HuH-7.5 (cell line): ENCODE results near the gene VPS35.

Experiments
- DNase-seq: peaks from one replicate; pipeline ENCODE4 v3.0.0; 2011; ENCODE audit warnings: low spot score

VPS35 gene

GRCh38 chr16:46688654-46689364 is at the start of gene VPS35:
Gene VPS35 (minus strand): TSS chr16:46689178. CDS start chr16:46689133, 45 bp downstream.
- DNase-seq, result peak; percentile 77

GRCh38 chr16:46737621-46738214 is 48.7 kb upstream of the VPS35 start:
- no peak for DNase-seq

DNA sequence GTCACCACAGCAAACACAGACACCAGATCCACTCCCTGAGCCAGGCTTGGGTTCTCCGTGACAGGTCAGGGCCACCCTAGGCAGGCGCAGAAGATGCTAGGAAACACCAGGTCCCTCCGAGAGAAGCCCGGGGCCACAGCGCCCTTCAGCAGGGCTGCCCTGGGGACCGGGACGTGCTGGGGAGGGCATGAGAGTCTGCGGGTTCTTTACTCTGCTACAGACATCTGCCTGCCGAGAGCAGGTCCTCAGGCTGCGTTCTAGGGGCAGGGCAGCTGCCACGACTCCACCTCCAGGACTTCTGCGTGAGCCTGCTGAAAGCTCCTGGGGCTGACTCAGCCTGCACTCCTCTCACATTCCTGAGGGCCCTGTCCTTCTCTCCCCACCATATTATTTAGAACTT is 47.7 kb upstream of the VPS35 start:
- DNase-seq, result no peak

DNA sequence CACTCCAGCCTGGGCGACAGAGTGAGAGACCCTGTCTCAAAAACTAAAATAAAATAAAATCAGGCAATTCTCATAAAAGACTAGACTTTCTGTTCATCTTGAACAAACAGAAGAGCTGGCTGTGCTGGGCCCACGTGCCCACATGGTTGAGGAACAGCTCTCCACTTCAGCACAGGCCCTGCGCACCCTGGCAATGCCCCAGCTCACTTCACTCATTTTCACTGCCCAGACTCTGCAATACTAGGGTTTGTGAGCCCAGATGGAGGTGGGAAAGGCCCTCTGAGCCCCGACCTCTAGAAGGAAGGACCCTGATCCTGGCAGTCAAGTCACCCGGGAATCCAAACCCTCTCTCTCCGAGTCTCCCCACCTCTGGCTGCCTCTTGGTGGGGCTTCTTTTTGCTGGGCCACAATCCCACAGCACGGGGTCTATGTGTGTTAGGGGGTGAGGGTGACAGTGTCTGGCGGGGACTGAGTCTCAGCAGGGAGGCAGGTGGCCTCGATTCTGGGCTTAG is 44.4 kb upstream of the VPS35 start:
- no peak for DNase-seq

DNA sequence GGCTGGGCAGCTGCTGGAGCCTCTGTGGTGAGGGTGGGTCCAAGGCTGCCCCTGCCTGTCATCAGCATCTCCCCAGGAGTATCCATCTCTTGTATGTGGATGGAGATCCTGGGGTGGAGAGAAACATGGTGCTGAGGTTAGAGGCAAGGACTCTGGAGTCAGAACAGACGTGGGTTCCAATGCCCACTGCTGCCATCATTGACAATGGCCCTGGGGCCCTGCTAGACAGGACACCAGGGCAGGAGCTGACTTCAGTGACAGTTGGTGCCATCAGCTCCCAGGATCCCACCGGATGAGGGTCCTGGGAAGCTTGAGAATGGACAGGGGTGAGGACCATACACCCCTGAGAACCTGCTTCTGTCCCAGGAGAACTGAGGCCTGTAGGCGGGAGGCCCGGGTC is 43.6 kb upstream of the VPS35 start:
- DNase-seq, result no peak

- no peak for DNase-seq
Observed at GRCh38 chr16:46731691-46732555, 42.9 kb upstream of the VPS35 start.

DNA sequence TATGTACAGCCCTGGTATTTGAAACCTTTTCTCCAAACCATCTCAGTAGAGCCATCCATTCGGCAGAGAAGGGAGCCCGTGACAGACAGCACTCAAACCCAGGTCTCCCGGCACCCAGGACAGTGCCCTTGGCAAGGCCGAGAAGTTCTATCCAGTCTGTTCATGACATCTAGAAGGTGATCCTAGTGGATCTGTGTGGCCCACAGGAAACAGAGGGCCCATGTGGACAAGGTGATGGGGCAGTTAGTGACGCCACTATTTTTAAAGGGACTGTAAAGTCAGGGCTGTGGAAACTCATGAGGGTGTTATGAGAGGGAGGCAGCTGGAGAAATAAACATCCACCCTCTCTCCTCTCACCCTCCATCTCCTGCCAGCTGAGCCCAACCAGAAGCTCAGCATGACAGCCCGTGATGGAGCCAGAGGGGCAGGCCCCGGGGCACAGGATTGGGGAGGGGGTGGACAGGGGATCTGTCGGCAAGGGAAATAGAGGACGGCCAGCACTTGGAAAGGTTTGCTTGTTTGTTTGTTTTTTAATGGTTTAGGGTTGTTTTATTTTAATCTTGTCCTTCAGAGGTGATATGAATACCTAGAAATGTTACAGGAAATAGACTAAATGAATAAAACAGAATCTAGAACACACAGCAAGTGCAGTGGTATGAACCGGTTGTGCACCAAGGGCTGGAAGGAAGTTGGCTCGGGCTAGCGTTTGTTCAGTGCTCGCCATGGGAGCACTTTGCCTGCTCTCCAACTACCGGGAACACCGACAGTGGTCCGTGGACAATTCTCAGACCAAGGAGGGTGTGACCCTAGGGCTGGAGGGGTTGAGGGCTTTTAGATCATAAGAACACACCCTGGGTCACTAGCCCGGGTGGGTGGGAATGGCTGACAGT is 42.1 kb upstream of the VPS35 start:
- DNase-seq, result no peak

DNA sequence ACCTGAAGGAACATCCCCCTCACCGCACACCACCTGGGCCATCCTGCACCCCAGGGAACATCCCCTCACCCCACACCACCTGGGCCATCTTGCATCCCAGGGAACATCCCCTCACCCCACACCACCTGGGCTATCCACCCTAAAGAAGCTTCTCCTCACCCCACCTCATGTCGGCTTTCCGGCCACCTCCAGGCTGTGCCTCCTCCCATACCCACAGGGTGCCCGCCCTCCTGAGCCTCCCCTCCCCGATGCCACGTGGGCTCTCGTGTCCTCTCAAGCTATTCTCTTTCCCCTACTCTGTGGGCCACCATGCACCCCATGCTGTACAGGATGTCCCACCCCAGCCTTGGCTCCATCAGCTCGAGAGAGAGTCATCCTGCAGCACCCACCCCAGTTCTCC is 41.1 kb upstream of the VPS35 start:
- DNase-seq, result no peak

GRCh38 chr16:46729326-46729995 is 40.5 kb upstream of the VPS35 start:
- no peak for DNase-seq

- DNase-seq, result no peak
Observed at GRCh38 chr16:46728806-46729205, 39.8 kb upstream of the VPS35 start.

DNA sequence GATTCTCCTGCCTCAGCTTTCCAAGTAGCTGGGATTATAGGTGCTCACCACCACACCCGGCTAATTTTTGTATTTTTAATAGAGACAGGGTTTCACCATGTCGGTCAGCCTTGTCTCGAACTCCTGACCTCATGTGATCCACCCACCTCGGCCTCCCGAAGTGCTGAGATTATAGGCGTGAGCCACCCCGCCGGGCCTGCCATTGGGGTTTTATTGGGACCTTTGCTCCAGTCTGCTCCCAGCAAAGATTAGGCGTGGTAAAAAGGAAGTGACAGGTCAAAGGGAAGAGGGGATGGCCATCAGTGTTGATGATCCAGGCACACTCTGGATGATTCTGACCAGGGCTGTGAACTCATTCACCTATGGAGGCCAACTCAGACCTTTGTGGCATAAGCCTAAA is 38.7 kb upstream of the VPS35 start:
- DNase-seq, result no peak

DNA sequence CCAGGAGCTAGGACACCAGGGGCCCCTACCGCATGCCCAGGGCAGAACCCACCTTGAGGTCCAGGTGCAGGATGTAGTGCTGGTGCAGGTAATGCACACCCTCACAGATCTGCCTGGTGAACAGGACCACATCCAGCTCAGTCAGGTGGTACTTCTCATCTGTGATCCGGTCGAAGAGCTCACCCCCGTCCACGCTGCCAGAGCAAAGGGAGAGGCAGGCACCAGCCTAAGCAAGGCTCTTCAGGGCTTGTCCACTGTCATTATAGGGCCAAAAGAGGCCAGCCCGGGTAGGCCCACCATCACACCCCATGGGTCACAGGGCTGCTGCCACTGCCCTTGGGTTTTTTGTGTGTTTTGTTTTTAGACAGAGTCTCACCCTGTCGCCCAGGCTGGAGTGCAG is 38.2 kb upstream of the VPS35 start:
- no peak for DNase-seq

- DNase-seq, result no peak
Observed at GRCh38 chr16:46721885-46722284, 32.9 kb upstream of the VPS35 start.

- no peak for DNase-seq
Observed at GRCh38 chr16:46720619-46721018, 31.6 kb upstream of the VPS35 start.

GRCh38 chr16:46719528-46719927 is 30.6 kb upstream of the VPS35 start:
- no peak for DNase-seq

DNA sequence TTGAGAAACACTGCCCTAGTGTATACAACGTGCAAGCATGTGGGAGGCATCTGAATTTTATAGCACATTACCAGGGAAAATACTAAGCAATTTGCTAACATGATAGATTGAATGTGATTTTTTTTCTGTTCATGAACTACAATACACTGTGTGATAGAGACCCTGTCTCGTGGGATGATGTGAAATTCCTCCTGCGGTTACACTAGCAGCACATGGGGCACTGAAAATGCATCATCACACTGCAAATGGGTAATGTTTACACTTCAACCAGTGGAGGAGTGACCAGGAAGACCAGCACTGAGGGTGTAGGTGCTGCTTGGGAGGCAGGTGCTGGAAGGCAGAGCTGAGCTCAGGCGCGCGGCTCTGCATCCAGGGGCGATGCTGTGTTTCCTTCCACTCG is 29.2 kb upstream of the VPS35 start:
- DNase-seq, result no peak

DNA sequence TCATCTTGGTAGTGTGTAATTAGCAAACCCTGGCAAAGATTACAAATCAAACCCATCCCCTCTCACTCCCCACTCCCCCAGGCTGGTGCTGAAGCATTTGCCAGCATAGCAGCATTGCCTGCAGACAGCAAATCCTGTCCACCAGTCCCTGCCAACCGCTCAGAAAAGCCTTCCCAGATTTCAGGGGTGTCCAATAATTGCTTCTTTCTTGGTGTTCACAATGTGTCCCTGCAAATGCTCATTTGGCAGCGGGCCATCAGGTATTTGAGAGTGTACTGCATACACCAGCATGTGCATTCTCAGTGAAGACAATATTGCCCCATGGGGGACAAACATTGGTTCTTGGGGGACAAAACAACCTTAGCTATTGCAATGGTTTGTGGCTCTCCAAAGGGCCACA is 28.7 kb upstream of the VPS35 start:
- no peak for DNase-seq

DNA sequence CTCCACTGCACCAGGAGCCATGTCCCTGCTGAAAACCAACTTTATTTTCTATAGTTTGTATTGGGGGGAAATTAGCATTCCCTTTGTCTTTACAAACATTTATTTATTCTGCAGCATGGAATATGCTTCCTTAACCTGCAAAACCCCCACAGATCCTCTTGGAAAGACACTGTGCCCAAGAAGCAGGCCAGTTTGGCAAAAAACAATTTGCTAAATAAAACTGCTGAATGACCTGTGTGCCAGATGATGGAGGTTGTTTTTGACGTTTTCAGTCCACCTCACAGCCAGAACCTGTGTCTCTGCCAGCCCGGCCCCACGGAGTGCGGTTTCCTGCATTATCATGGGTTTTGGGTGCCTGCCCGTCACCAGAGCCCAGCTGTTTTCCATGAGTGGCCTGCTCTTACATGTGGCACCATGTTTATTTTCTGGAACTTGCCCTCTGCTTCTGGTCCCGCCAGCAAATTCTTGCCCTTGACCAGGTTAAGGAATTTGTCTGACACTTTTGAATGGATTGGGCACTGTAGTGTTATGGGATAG is 26.9 kb upstream of the VPS35 start:
- no peak for DNase-seq

DNA sequence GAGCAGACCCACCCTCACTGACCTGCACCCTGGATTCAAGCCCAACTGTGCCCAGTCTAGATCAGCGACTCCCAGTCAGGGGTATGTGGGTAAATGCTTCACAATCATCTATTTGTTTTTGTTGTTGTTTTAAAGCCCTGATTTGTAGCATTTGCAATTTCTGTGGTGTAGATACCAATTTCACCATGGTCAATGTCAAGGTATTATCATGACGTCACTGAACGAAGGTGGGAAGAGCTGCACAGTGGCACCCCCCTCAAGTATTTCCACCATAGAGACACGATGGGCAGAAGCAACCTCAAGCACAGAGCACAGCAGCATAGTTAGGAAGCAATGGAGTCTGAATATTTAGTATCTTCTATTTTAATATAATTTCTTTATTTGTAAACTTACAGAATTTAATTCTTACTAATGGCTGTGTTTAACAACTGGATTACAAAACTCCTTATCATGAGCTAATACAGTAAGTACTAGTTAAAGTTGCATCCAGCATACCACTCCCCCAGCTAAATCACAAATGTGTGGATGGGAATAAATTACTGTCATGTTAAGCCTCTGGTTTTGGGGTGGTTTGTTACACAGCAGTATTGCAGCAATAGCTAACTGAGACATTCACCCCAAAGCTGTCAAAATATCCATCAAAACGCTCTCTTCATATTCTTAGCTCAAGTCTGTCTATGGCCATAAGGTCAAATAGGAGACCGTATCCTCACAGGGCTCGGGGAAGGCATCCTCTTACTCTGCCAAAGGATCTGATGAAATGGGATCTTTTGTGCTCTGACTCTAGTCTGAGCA is 26.0 kb upstream of the VPS35 start:
- no peak for DNase-seq

- DNase-seq, result no peak
Observed at GRCh38 chr16:46713634-46714033, 24.7 kb upstream of the VPS35 start.
